ENCODE data around the gene SLC26A5. TPM values are rescaled to one million over a fixed set of nuclear protein-coding genes. Genes with fewer than 3 reads are reported as not detected.

The SLC26A5 gene
- total and polyA plus RNA-seq, 9 donors, result 0.06 to 0.34 (median 0.11) TPM; not detected in 5

GRCh38 chr7:103347507-103348267, 98.3 kb downstream of the SLC26A5 start, which contains the start of gene PSMC2:
PSMC2 (plus strand) TSS chr7:103347643; CDS start chr7:103347712, 69 bp downstream.
- peaks cover 3% of the 10 kb centered on the region for H3K4me1 ChIP-seq (ENCODE audit: insufficient read depth)
- intact Hi-C loops (cut with DNase I), result no loop called here
- H3K27me3 ChIP-seq, result no peaks in the 10 kb centered on the region
- peak; percentile 68 to 83 (median 79) for DNase-seq
- 0 to 1% (median 0%) methylated on average over 25 of the region's 25 CpGs for WGBS, 3 donors
- peak within 1 kb of the TSS; percentile 84 for H3K4me3 ChIP-seq
- peak within 1 kb of the TSS; percentile 72 to 75 for H3K27ac ChIP-seq
- no peak for TF ChIP-seq CTCF (IDR thresholded peaks at IDR 0.05)
- peak; percentile 34 for TF ChIP-seq POLR2A (IDR thresholded peaks at IDR 0.05)
- no peaks in the 10 kb centered on the region for H3K36me3 ChIP-seq
- H3K9me3 ChIP-seq, result no peaks in the 10 kb centered on the region

- intact Hi-C loops (cut with DNase I), result no loop called here
- Histone ChIP-seq H3K36me3 (no peaks in the 10 kb centered on the region), H3K4me1 (ENCODE audit: insufficient read depth) (peaks cover 3% of the 10 kb centered on the region), H3K4me3 (no peak overlapping the region), H3K27me3 (no peaks in the 10 kb centered on the region), H3K27ac (no peak overlapping the region), H3K9me3 (no peaks in the 10 kb centered on the region)
- DNase-seq, result no peak
- 88 to 93% (median 89%) methylated on average over 5 of the region's 5 CpGs for WGBS, 3 donors
- no peak for TF ChIP-seq CTCF (IDR thresholded peaks at IDR 0.05)
- no peak for TF ChIP-seq EP300 (IDR thresholded peaks at IDR 0.05)
- TF ChIP-seq POLR2A (IDR thresholded peaks at IDR 0.05), result no peak
These were observed 99.6 kb downstream of the SLC26A5 start for GRCh38 chr7:103346396-103346795.

- H3K36me3 ChIP-seq, result no peaks in the 10 kb centered on the region
- H3K4me1 ChIP-seq (ENCODE audit: insufficient read depth), result no peaks in the 10 kb centered on the region
- H3K27me3 ChIP-seq, result no peaks in the 10 kb centered on the region
- H3K27ac ChIP-seq, result peak within 1 kb of the TSS; percentile 75 to 85
- TF ChIP-seq EP300 (IDR thresholded peaks at IDR 0.05), result no peak
- peak; percentile 62 for TF ChIP-seq POLR2A (IDR thresholded peaks at IDR 0.05)
- peak; percentile 84 to 88 (median 86) for DNase-seq
- WGBS, 3 donors, result 6 to 8% (median 7%) methylated on average over 43 of the region's 43 CpGs
- intact Hi-C loops (cut with DNase I), result no loop called here
- no peaks in the 10 kb centered on the region for H3K9me3 ChIP-seq
- H3K4me3 ChIP-seq, result peak within 1 kb of the TSS; percentile 82
These were observed 101.4 kb downstream of the SLC26A5 start, which contains the start of gene DNAJC2 for GRCh38 chr7:103344453-103345149. DNAJC2 (minus strand) TSS chr7:103344767; CDS start chr7:103344622, 145 bp downstream.

GRCh38 chr7:103343758-103344452, 102.1 kb downstream of the SLC26A5 start:
- 1% methylated on average over 26 of the region's 26 CpGs for WGBS, 3 donors
- no peaks in the 10 kb centered on the region for H3K9me3 ChIP-seq
- peak overlapping the region; percentile 75 to 85 for H3K27ac ChIP-seq
- H3K4me3 ChIP-seq, result peak overlapping the region; percentile 82
- H3K27me3 ChIP-seq, result no peaks in the 10 kb centered on the region
- H3K36me3 ChIP-seq, result no peaks in the 10 kb centered on the region
- intact Hi-C loops (cut with DNase I), result no loop called here
- DNase-seq, result peak in 1 of 5 donors; percentile 21
- no peaks in the 10 kb centered on the region for H3K4me1 ChIP-seq (ENCODE audit: insufficient read depth)
- TF ChIP-seq EP300 (IDR thresholded peaks at IDR 0.05) (no peak), CTCF (IDR thresholded peaks at IDR 0.05) (no peak), POLR2A (IDR thresholded peaks at IDR 0.05) (no peak)

Measured in ovary (tissue), 9 donors.